Measurements from ENCODE around the gene TMPRSS15.

Gene TMPRSS15

GRCh38 chr21:18340387-18340942 lies 63.1 kb downstream of the TMPRSS15 start:
- H3K4me1 ChIP-seq (ENCODE audit: control insufficient read depth, low read depth, low read length), result no peaks in the 10 kb centered on the region
- H3K27me3 ChIP-seq (ENCODE audit: control insufficient read depth, insufficient read depth, low read length), result no peaks in the 10 kb centered on the region
- no peak overlapping the region for H3K27ac ChIP-seq (ENCODE audit: low read length)
- H3K9me3 ChIP-seq (ENCODE audit: control insufficient read depth, low read depth, low read length), result no peaks in the 10 kb centered on the region
- no peak overlapping the region for H3K4me3 ChIP-seq (ENCODE audit: low read length)
- H3K36me3 ChIP-seq (ENCODE audit: control insufficient read depth, low read depth, low read length), result no peaks in the 10 kb centered on the region
- no peak overlapping the region for H3K9ac ChIP-seq (ENCODE audit: low read length)

GRCh38 chr21:18335651-18336236 lies 67.8 kb downstream of the TMPRSS15 start:
- Histone ChIP-seq H3K27ac (ENCODE audit: low read length) (no peak overlapping the region), H3K27me3 (ENCODE audit: control insufficient read depth, insufficient read depth, low read length) (no peaks in the 10 kb centered on the region), H3K36me3 (ENCODE audit: control insufficient read depth, low read depth, low read length) (no peaks in the 10 kb centered on the region), H3K4me3 (ENCODE audit: low read length) (no peak overlapping the region), H3K4me1 (ENCODE audit: control insufficient read depth, low read depth, low read length) (no peaks in the 10 kb centered on the region), H3K9ac (ENCODE audit: low read length) (no peak overlapping the region), H3K9me3 (ENCODE audit: control insufficient read depth, low read depth, low read length) (no peaks in the 10 kb centered on the region)

GRCh38 chr21:18334066-18334465 lies 69.5 kb downstream of the TMPRSS15 start:
- Histone ChIP-seq H3K27me3 (ENCODE audit: control insufficient read depth, insufficient read depth, low read length) (no peaks in the 10 kb centered on the region), H3K36me3 (ENCODE audit: control insufficient read depth, low read depth, low read length) (no peaks in the 10 kb centered on the region), H3K9ac (ENCODE audit: low read length) (no peak overlapping the region), H3K4me1 (ENCODE audit: control insufficient read depth, low read depth, low read length) (no peaks in the 10 kb centered on the region), H3K4me3 (ENCODE audit: low read length) (no peak overlapping the region), H3K27ac (ENCODE audit: low read length) (no peak overlapping the region), H3K9me3 (ENCODE audit: control insufficient read depth, low read depth, low read length) (no peaks in the 10 kb centered on the region)

GRCh38 chr21:18318156-18318555 lies 85.4 kb downstream of the TMPRSS15 start:
- no peaks in the 10 kb centered on the region for H3K36me3 ChIP-seq (ENCODE audit: control insufficient read depth, low read depth, low read length)
- peaks cover 7% of the 10 kb centered on the region for H3K4me1 ChIP-seq (ENCODE audit: control insufficient read depth, low read depth, low read length)
- no peak overlapping the region for H3K4me3 ChIP-seq (ENCODE audit: low read length)
- H3K27me3 ChIP-seq (ENCODE audit: control insufficient read depth, insufficient read depth, low read length), result no peaks in the 10 kb centered on the region
- no peak overlapping the region for H3K27ac ChIP-seq (ENCODE audit: low read length)
- no peak overlapping the region for H3K9ac ChIP-seq (ENCODE audit: low read length)
- peaks cover 4% of the 10 kb centered on the region for H3K9me3 ChIP-seq (ENCODE audit: control insufficient read depth, low read depth, low read length)

GRCh38 chr21:18298228-18298627 lies 105.4 kb downstream of the TMPRSS15 start:
- no peak overlapping the region for H3K27ac ChIP-seq (ENCODE audit: low read length)
- H3K4me1 ChIP-seq (ENCODE audit: control insufficient read depth, low read depth, low read length), result no peaks in the 10 kb centered on the region
- H3K36me3 ChIP-seq (ENCODE audit: control insufficient read depth, low read depth, low read length), result no peaks in the 10 kb centered on the region
- no peaks in the 10 kb centered on the region for H3K27me3 ChIP-seq (ENCODE audit: control insufficient read depth, insufficient read depth, low read length)
- no peak overlapping the region for H3K9ac ChIP-seq (ENCODE audit: low read length)
- H3K9me3 ChIP-seq (ENCODE audit: control insufficient read depth, low read depth, low read length), result no peaks in the 10 kb centered on the region
- H3K4me3 ChIP-seq (ENCODE audit: low read length), result no peak overlapping the region

GRCh38 chr21:18294100-18294499 lies 109.5 kb downstream of the TMPRSS15 start:
- H3K9ac ChIP-seq (ENCODE audit: low read length), result no peak overlapping the region
- no peaks in the 10 kb centered on the region for H3K27me3 ChIP-seq (ENCODE audit: control insufficient read depth, insufficient read depth, low read length)
- no peaks in the 10 kb centered on the region for H3K36me3 ChIP-seq (ENCODE audit: control insufficient read depth, low read depth, low read length)
- H3K4me1 ChIP-seq (ENCODE audit: control insufficient read depth, low read depth, low read length), result no peaks in the 10 kb centered on the region
- no peak overlapping the region for H3K4me3 ChIP-seq (ENCODE audit: low read length)
- no peaks in the 10 kb centered on the region for H3K9me3 ChIP-seq (ENCODE audit: control insufficient read depth, low read depth, low read length)
- H3K27ac ChIP-seq (ENCODE audit: low read length), result no peak overlapping the region

GRCh38 chr21:18289876-18290275 lies 113.7 kb downstream of the TMPRSS15 start:
- Histone ChIP-seq H3K4me3 (ENCODE audit: low read length) (no peak overlapping the region), H3K27me3 (ENCODE audit: control insufficient read depth, insufficient read depth, low read length) (no peaks in the 10 kb centered on the region), H3K4me1 (ENCODE audit: control insufficient read depth, low read depth, low read length) (no peaks in the 10 kb centered on the region), H3K9me3 (ENCODE audit: control insufficient read depth, low read depth, low read length) (no peaks in the 10 kb centered on the region), H3K36me3 (ENCODE audit: control insufficient read depth, low read depth, low read length) (no peaks in the 10 kb centered on the region), H3K9ac (ENCODE audit: low read length) (no peak overlapping the region), H3K27ac (ENCODE audit: low read length) (no peak overlapping the region)

GRCh38 chr21:18285379-18285778 lies 118.2 kb downstream of the TMPRSS15 start:
- Histone ChIP-seq H3K4me1 (ENCODE audit: control insufficient read depth, low read depth, low read length) (no peaks in the 10 kb centered on the region), H3K27me3 (ENCODE audit: control insufficient read depth, insufficient read depth, low read length) (no peaks in the 10 kb centered on the region), H3K27ac (ENCODE audit: low read length) (no peak overlapping the region), H3K9me3 (ENCODE audit: control insufficient read depth, low read depth, low read length) (no peaks in the 10 kb centered on the region), H3K9ac (ENCODE audit: low read length) (no peak overlapping the region), H3K4me3 (ENCODE audit: low read length) (no peak overlapping the region), H3K36me3 (ENCODE audit: control insufficient read depth, low read depth, low read length) (no peaks in the 10 kb centered on the region)

- H3K4me1 ChIP-seq (ENCODE audit: control insufficient read depth, low read depth, low read length), result no peaks in the 10 kb centered on the region
- H3K36me3 ChIP-seq (ENCODE audit: control insufficient read depth, low read depth, low read length), result no peaks in the 10 kb centered on the region
- H3K9ac ChIP-seq (ENCODE audit: low read length), result no peak overlapping the region
- no peak overlapping the region for H3K27ac ChIP-seq (ENCODE audit: low read length)
- no peaks in the 10 kb centered on the region for H3K9me3 ChIP-seq (ENCODE audit: control insufficient read depth, low read depth, low read length)
- H3K27me3 ChIP-seq (ENCODE audit: control insufficient read depth, insufficient read depth, low read length), result no peaks in the 10 kb centered on the region
- no peak overlapping the region for H3K4me3 ChIP-seq (ENCODE audit: low read length)
Measured at GRCh38 chr21:18275781-18276180, 127.8 kb downstream of the TMPRSS15 start.

- Histone ChIP-seq H3K27ac (ENCODE audit: low read length) (no peak overlapping the region), H3K4me1 (ENCODE audit: control insufficient read depth, low read depth, low read length) (no peaks in the 10 kb centered on the region), H3K36me3 (ENCODE audit: control insufficient read depth, low read depth, low read length) (no peaks in the 10 kb centered on the region), H3K4me3 (ENCODE audit: low read length) (no peak overlapping the region), H3K9ac (ENCODE audit: low read length) (no peak overlapping the region), H3K27me3 (ENCODE audit: control insufficient read depth, insufficient read depth, low read length) (no peaks in the 10 kb centered on the region), H3K9me3 (ENCODE audit: control insufficient read depth, low read depth, low read length) (no peaks in the 10 kb centered on the region)
Measured at GRCh38 chr21:18274370-18274769, 129.2 kb downstream of the TMPRSS15 start.

- Histone ChIP-seq H3K9ac (ENCODE audit: low read length) (no peak overlapping the region), H3K27ac (ENCODE audit: low read length) (no peak overlapping the region), H3K9me3 (ENCODE audit: control insufficient read depth, low read depth, low read length) (no peaks in the 10 kb centered on the region), H3K36me3 (ENCODE audit: control insufficient read depth, low read depth, low read length) (no peaks in the 10 kb centered on the region), H3K4me3 (ENCODE audit: low read length) (no peak overlapping the region), H3K27me3 (ENCODE audit: control insufficient read depth, insufficient read depth, low read length) (no peaks in the 10 kb centered on the region), H3K4me1 (ENCODE audit: control insufficient read depth, low read depth, low read length) (no peaks in the 10 kb centered on the region)
Measured at GRCh38 chr21:18273400-18273799, 130.2 kb downstream of the TMPRSS15 start.

- Histone ChIP-seq H3K36me3 (ENCODE audit: control insufficient read depth, low read depth, low read length) (no peaks in the 10 kb centered on the region), H3K4me3 (ENCODE audit: low read length) (no peak overlapping the region), H3K4me1 (ENCODE audit: control insufficient read depth, low read depth, low read length) (no peaks in the 10 kb centered on the region), H3K27me3 (ENCODE audit: control insufficient read depth, insufficient read depth, low read length) (no peaks in the 10 kb centered on the region), H3K9me3 (ENCODE audit: control insufficient read depth, low read depth, low read length) (no peaks in the 10 kb centered on the region), H3K27ac (ENCODE audit: low read length) (no peak overlapping the region), H3K9ac (ENCODE audit: low read length) (no peak overlapping the region)
Measured at GRCh38 chr21:18269856-18270255, 133.7 kb downstream of the TMPRSS15 start.
